Stimulated activated CD4-positive, alpha-beta T cell treated with anti-CD3 and anti-CD28 coated beads, Interleukin-4, amount 100 ng/mL, for 24 hours (primary cell): ENCODE measurements around the gene TCP11L1.
"Not testable (repeated sequence)": the region's sequence is repeated elsewhere in the genome, so short reads cannot be mapped to it uniquely, and the experiment has no call there.

Experiments
- DNase-seq: peaks from one replicate; pipeline ENCODE4 v3.0.0-alpha.2; 2020

TCP11L1 gene

GRCh38 chr11:33035011-33035410 is 4.4 kb upstream of the TCP11L1 start:
- DNase-seq, result no peak

- DNase-seq, result peak; percentile 55
These were observed 875 bp downstream of the TCP11L1 start for GRCh38 chr11:33040033-33040861.

- DNase-seq, result no peak
These were observed 1.6 kb downstream of the TCP11L1 start for GRCh38 chr11:33040862-33041453.

GRCh38 chr11:33043221-33043830 is 4.0 kb downstream of the TCP11L1 start:
- DNase-seq, result no peak

- no peak for DNase-seq
These were observed 4.9 kb downstream of the TCP11L1 start for GRCh38 chr11:33044285-33044756.

GRCh38 chr11:33045551-33046255 is 6.3 kb downstream of the TCP11L1 start:
- no peak for DNase-seq

- not testable (repeated sequence) for DNase-seq
These were observed 9.3 kb downstream of the TCP11L1 start for GRCh38 chr11:33048701-33049100.

- not testable (repeated sequence) for DNase-seq
These were observed 10.4 kb downstream of the TCP11L1 start for GRCh38 chr11:33049565-33050408.

- DNase-seq, result no peak
These were observed 12.9 kb downstream of the TCP11L1 start for GRCh38 chr11:33052231-33052630.

GRCh38 chr11:33055375-33055774 is 16.0 kb downstream of the TCP11L1 start:
- no peak for DNase-seq

GRCh38 chr11:33057284-33057683 is 17.9 kb downstream of the TCP11L1 start:
- no peak for DNase-seq

- DNase-seq, result no peak
These were observed 20.1 kb downstream of the TCP11L1 start for GRCh38 chr11:33059331-33060007.

GRCh38 chr11:33060271-33060670 is 20.9 kb downstream of the TCP11L1 start:
- no peak for DNase-seq

- no peak for DNase-seq
These were observed 22.8 kb downstream of the TCP11L1 start for GRCh38 chr11:33062137-33062536.

GRCh38 chr11:33063326-33063881 is 24.0 kb downstream of the TCP11L1 start:
- DNase-seq, result peak; percentile 19

GRCh38 chr11:33064033-33064825 is 24.9 kb downstream of the TCP11L1 start:
- no peak for DNase-seq

- no peak for DNase-seq
These were observed 25.5 kb downstream of the TCP11L1 start for GRCh38 chr11:33064866-33065265.

- DNase-seq, result peak; percentile 76
These were observed 26.2 kb downstream of the TCP11L1 start for GRCh38 chr11:33065445-33066178.

GRCh38 chr11:33067294-33067693 is 27.9 kb downstream of the TCP11L1 start:
- DNase-seq, result no peak
